Measurements from ENCODE around the gene TFAM. TPM values are rescaled to one million over a fixed set of nuclear protein-coding genes. Genes with fewer than 3 reads are reported as not detected.

TFAM gene
- total and polyA plus RNA-seq, 2 donors (not counting 1 experiment from before 2014, with no cell fraction given) = 8.2 to 38.4 TPM

GRCh38 chr10:58361353-58361752 is 23.9 kb upstream of the TFAM start:
- Mint-ChIP-seq H3K9me3 (ENCODE audit: insufficient read depth) (no peaks in the 10 kb centered on the region), H3K4me1 (peaks cover 18% of the 10 kb centered on the region), H3K27me3 (no peaks in the 10 kb centered on the region), H3K4me3 (no peak overlapping the region), H3K27ac (no peak overlapping the region)
- Histone ChIP-seq H2AFZ (ENCODE audit: insufficient read depth, low read depth, low read length, poor library complexity, severe bottlenecking) (no peak overlapping the region), H3K4me2 (replicated peaks; ENCODE audit: low read depth, low read length, poor library complexity, severe bottlenecking) (no peak overlapping the region), H3K27me3 (replicated peaks in 1 of 4; ENCODE audit: control extremely low read depth in 1 of 4, control insufficient read depth in 3 of 4, insufficient read depth in 4 of 4, low read length in 3 of 4) (no peaks in the 10 kb centered on the region), H3K27ac (ENCODE audit: low read length in 2 of 2) (no peak overlapping the region), H3K4me3 (ENCODE audit: control extremely low read depth in 1 of 5, extremely low read depth in 1 of 5, insufficient read depth in 1 of 5, low read depth in 2 of 5, low read length in 4 of 5) (no peak overlapping the region), H3K9ac (ENCODE audit: low read length) (no peak overlapping the region), H3K36me3 (replicated peaks in 1 of 2; ENCODE audit: control extremely low read depth in 1 of 2, control insufficient read depth in 1 of 2, extremely low read depth in 1 of 2, insufficient read depth in 2 of 2, low read length in 1 of 2) (peaks cover 2 to 25% of the 10 kb centered on the region in 2 experiments), H3K4me1 (ENCODE audit: control insufficient read depth in 2 of 2, insufficient read depth in 2 of 2, low read length in 2 of 2) (peaks cover 0 to 17% of the 10 kb centered on the region in 2 donors), H3K79me2 (ENCODE audit: control insufficient read depth, insufficient read depth, low read length) (peaks cover 25% of the 10 kb centered on the region), H3K9me3 (ENCODE audit: control extremely low read depth in 1 of 3, control insufficient read depth in 2 of 3, insufficient read depth in 1 of 3, low read length in 2 of 3) (no peaks in the 10 kb centered on the region), H4K20me1 (ENCODE audit: control insufficient read depth, insufficient read depth, low read length, poor library complexity, severe bottlenecking) (peaks cover 20% of the 10 kb centered on the region)
- CTCF ChIA-PET = interaction anchor here (0.8 kb wide), 1 partner anchor 23 kb away, joined by 3 read pairs; no protein-coding TSS in a partner anchor
- intact Hi-C loops (cut with micrococcal nuclease) = no loop called here
- DNase-seq = no peak
- TF ChIP-seq, protein P1, sequence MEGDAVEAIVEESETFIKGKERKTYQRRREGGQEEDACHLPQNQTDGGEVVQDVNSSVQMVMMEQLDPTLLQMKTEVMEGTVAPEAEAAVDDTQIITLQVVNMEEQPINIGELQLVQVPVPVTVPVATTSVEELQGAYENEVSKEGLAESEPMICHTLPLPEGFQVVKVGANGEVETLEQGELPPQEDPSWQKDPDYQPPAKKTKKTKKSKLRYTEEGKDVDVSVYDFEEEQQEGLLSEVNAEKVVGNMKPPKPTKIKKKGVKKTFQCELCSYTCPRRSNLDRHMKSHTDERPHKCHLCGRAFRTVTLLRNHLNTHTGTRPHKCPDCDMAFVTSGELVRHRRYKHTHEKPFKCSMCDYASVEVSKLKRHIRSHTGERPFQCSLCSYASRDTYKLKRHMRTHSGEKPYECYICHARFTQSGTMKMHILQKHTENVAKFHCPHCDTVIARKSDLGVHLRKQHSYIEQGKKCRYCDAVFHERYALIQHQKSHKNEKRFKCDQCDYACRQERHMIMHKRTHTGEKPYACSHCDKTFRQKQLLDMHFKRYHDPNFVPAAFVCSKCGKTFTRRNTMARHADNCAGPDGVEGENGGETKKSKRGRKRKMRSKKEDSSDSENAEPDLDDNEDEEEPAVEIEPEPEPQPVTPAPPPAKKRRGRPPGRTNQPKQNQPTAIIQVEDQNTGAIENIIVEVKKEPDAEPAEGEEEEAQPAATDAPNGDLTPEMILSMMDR (IDR thresholded peaks at IDR 0.05) = no peak
- TF ChIP-seq EZH2 (IDR thresholded peaks at IDR 0.05; ENCODE audit: borderline replicate concordance, insufficient read depth, low read depth, low read length, poor library complexity, severe bottlenecking) = no peak
- WGBS (ENCODE audit: insufficient coverage) = no CpG with 5 or more reads among the region's 2 CpGs
- POLR2A ChIA-PET = no interaction called here
- ATAC-seq (ENCODE audit: low read depth) = no peak

GRCh38 chr10:58362027-58362789 is 23.0 kb upstream of the TFAM start:
- POLR2A ChIA-PET = no interaction called here
- H4K20me1 ChIP-seq (ENCODE audit: control insufficient read depth, insufficient read depth, low read length, poor library complexity, severe bottlenecking) = peaks cover 20% of the 10 kb centered on the region
- H3K27me3 ChIP-seq (replicated peaks in 1 of 4; ENCODE audit: control extremely low read depth in 1 of 4, control insufficient read depth in 3 of 4, insufficient read depth in 4 of 4, low read length in 3 of 4) = no peaks in the 10 kb centered on the region
- Mint-ChIP-seq H3K27ac (no peak overlapping the region), H3K27me3 (no peaks in the 10 kb centered on the region), H3K4me1 (peaks cover 15% of the 10 kb centered on the region), H3K4me3 (no peak overlapping the region), H3K9me3 (ENCODE audit: insufficient read depth) (no peaks in the 10 kb centered on the region)
- H3K79me2 ChIP-seq (ENCODE audit: control insufficient read depth, insufficient read depth, low read length) = peaks cover 21% of the 10 kb centered on the region
- no peak overlapping the region for H3K4me2 ChIP-seq (replicated peaks; ENCODE audit: low read depth, low read length, poor library complexity, severe bottlenecking)
- H3K9me3 ChIP-seq (ENCODE audit: control extremely low read depth in 1 of 3, control insufficient read depth in 2 of 3, insufficient read depth in 1 of 3, low read length in 2 of 3) = no peaks in the 10 kb centered on the region
- H3K4me1 ChIP-seq (ENCODE audit: control insufficient read depth in 2 of 2, insufficient read depth in 2 of 2, low read length in 2 of 2) = peaks cover 0 to 17% of the 10 kb centered on the region in 2 donors
- H2AFZ ChIP-seq (ENCODE audit: insufficient read depth, low read depth, low read length, poor library complexity, severe bottlenecking) = no peak overlapping the region
- CTCF ChIA-PET = no interaction called here
- no peak for DNase-seq
- no peak for ATAC-seq (ENCODE audit: low read depth)
- TF ChIP-seq, protein P1 (IDR thresholded peaks at IDR 0.05) = no peak
- TF ChIP-seq EZH2 (IDR thresholded peaks at IDR 0.05; ENCODE audit: borderline replicate concordance, insufficient read depth, low read depth, low read length, poor library complexity, severe bottlenecking) = no peak
- no peak overlapping the region for H3K9ac ChIP-seq (ENCODE audit: low read length)
- no peak overlapping the region for H3K27ac ChIP-seq (ENCODE audit: low read length in 2 of 2)
- no CpG with 5 or more reads among the region's 1 CpG for WGBS (ENCODE audit: insufficient coverage)
- intact Hi-C loops (cut with micrococcal nuclease) = no loop called here
- peaks cover 2 to 25% of the 10 kb centered on the region in 2 experiments for H3K36me3 ChIP-seq (replicated peaks in 1 of 2; ENCODE audit: control extremely low read depth in 1 of 2, control insufficient read depth in 1 of 2, extremely low read depth in 1 of 2, insufficient read depth in 2 of 2, low read length in 1 of 2)
- no peak overlapping the region for H3K4me3 ChIP-seq (ENCODE audit: control extremely low read depth in 1 of 5, extremely low read depth in 1 of 5, insufficient read depth in 1 of 5, low read depth in 2 of 5, low read length in 4 of 5)

Data from B cell (primary cell).